Transverse colon (tissue), 4 donors: ENCODE data around the gene PIAS4. TPM values are rescaled to one million over a fixed set of nuclear protein-coding genes. Genes with fewer than 3 reads are reported as not detected.

Experiments
- DNase-seq: peaks from one replicate; pipeline ENCODE4 v3.0.0-alpha.2; 2019
- H3K27ac ChIP-seq, 4 donors: fragments of 200-600 bp; sonication (generic); 2 replicates each; pipeline ENCODE4 v1.5.1; 2016 to 2018; ENCODE audit warnings: inconsistent platforms in 4 of 4
- H3K27me3 ChIP-seq: fragments of 200-600 bp; sonication (generic); 2 replicates; pipeline ENCODE4 v1.5.1; 2017; ENCODE audit warnings: inconsistent platforms
- H3K36me3 ChIP-seq, 4 donors: fragments of 200-600 bp; sonication (generic); 2 replicates each; pipeline ENCODE4 v1.5.1; 2017 to 2019; ENCODE audit warnings: inconsistent platforms in 4 of 4
- H3K4me1 ChIP-seq, 4 donors: fragments of 200-600 bp; sonication (generic); 2 replicates each; pipeline ENCODE4 v1.5.1; 2017 to 2020; ENCODE audit warnings: inconsistent platforms in 4 of 4
- H3K4me3 ChIP-seq, 4 donors: fragments of 200-600 bp; sonication (generic); 1 replicate in 1 of 4; 2 replicates in 3 of 4; pipeline versions ENCODE4 v1.5.1 to v1.6.1; 2017 to 2019; ENCODE audit warnings: inconsistent platforms in 4 of 4
- H3K9me3 ChIP-seq, 2 donors: fragments of 200-600 bp; sonication (generic); 2 replicates each; pipeline ENCODE4 v1.5.1; 2017 to 2019; ENCODE audit warnings: inconsistent platforms in 2 of 2
- CTCF ChIP-seq, 5 experiments: fragments of 200-600 bp in 3 of 5; fragments of 450-650 bp in 2 of 5; sonication (generic) in 3 of 5; IDR thresholded peaks; 1 replicate in 2 of 5; 2 replicates in 3 of 5; pipeline ENCODE4 v1.5.1; 2016 to 2017; ENCODE audit warnings: antibody characterized with exemption in 5 of 5, inconsistent platforms in 3 of 5, mild to moderate bottlenecking in 2 of 5, moderate library complexity in 1 of 5
- EP300 ChIP-seq: sonication (generic); formaldehyde crosslinking; IDR thresholded peaks from one replicate; pipeline ENCODE4 v1.6.1; 2017; ENCODE audit warnings: antibody characterized with exemption, low read depth
- POLR2A ChIP-seq: fragments of 450-650 bp; IDR thresholded peaks from one replicate; pipeline ENCODE4 v1.6.1; 2016; ENCODE audit warnings: antibody characterized with exemption, mild to moderate bottlenecking, moderate library complexity
- POLR2AphosphoS5 ChIP-seq, 3 donors: sonication (generic); formaldehyde crosslinking; IDR thresholded peaks; one replicate each; pipeline ENCODE4 v1.6.1; 2016; ENCODE audit warnings: antibody characterized with exemption in 3 of 3
- WGBS, 2 donors: methylation state at CpG; one replicate each; pipeline ENCODE4 v1.1.5; 2018; ENCODE audit warnings: low coverage in 1 of 2; 5-methylcytosine and 5-hydroxymethylcytosine counted together
- in situ Hi-C, 4 donors: fragments of 200-750 bp; cut with MboI; loops; one replicate each; pipeline versions ENCODE4 v1.15.0 to v1.15.1; 2017; ENCODE audit warnings: low sequenced_read_pairs in 3 of 4, low pct_ligation_motif_present in 1 of 4, low pct_unique_long_range_greater_than_20kb in 1 of 4
- intact Hi-C: fragments of 100-400 bp; cut with DNase I; formaldehyde crosslinking; loops from one replicate; pipeline ENCODE4 v1.15.1; 2023; ENCODE audit warnings: low total_unique reads
- total RNA-seq, 4 donors: library from RNA; depleted of rRNA; stranded (reverse); fragments of >200 nt; gene quantifications; one replicate each; pipeline ENCODE4 v1.1.0, GENCODE V29; 2016

Gene PIAS4
- 100 to 1,000 TPM in 1 of 4 donors, 10 to 100 TPM in 3; 15.5 to 110 (median 23.0) TPM for total RNA-seq

GRCh38 chr19:4007021-4007835, at the start of gene PIAS4:
TSS of gene PIAS4 (plus strand) at chr19:4007736. CDS start at chr19:4007761, 25 bp downstream.
- WGBS, 2 donors, result 0 to 1% methylated on average over 1 to 68 of the region's 91 CpGs
- intact Hi-C loops, result no loop called here

GRCh38 chr19:3958836-3959765, 48.4 kb upstream of the PIAS4 start:
- TF ChIP-seq POLR2A (no peak), POLR2AphosphoS5 (IDR thresholded peaks at IDR 0.05) (no peak), EP300 (no peak), CTCF (IDR thresholded peaks at IDR 0.05) (no peak)
- H3K4me1 ChIP-seq, result no peaks in the 10 kb centered on the region
- in situ Hi-C loops (no loop called here), intact Hi-C loops (no loop called here)
- DNase-seq, result no peak
- no peak overlapping the region for H3K4me3 ChIP-seq
- no peak overlapping the region for H3K27ac ChIP-seq
- H3K36me3 ChIP-seq, result peaks cover 0 to 58% (median 32%) of the 10 kb centered on the region in 4 donors
- no peaks in the 10 kb centered on the region for H3K27me3 ChIP-seq
- no peaks in the 10 kb centered on the region for H3K9me3 ChIP-seq
- 97% methylated on average over 84 of the region's 86 CpGs; no CpG with 5 or more reads in 1 of the 2 donors for WGBS, 2 donors

More at GRCh38 chr19:4007021-4007835, at the start of gene PIAS4:
- Histone ChIP-seq H3K36me3 (no peaks in the 10 kb centered on the region), H3K27me3 (no peaks in the 10 kb centered on the region), H3K9me3 (no peaks in the 10 kb centered on the region), H3K4me1 (peaks cover 36 to 45% (median 40%) of the 10 kb centered on the region in 4 donors), H3K27ac (peak within 1 kb of the TSS; percentile 90 to 93 (median 91)), H3K4me3 (peak within 1 kb of the TSS; percentile 88 to 98 (median 92))
- TF ChIP-seq POLR2AphosphoS5 (IDR thresholded peaks at IDR 0.05), result peak; percentile 3 to 84 (median 58)
- TF ChIP-seq CTCF (IDR thresholded peaks at IDR 0.05), result no peak
- peak; percentile 56 for TF ChIP-seq POLR2A
- no peak for TF ChIP-seq EP300
- DNase-seq, result peak; percentile 96
- in situ Hi-C loops, result no loop called here

GRCh38 chr19:3959766-3960131, 47.8 kb upstream of the PIAS4 start:
- 93% methylated on average over 15 of the region's 15 CpGs; no CpG with 5 or more reads in 1 of the 2 donors for WGBS, 2 donors
- Histone ChIP-seq H3K27me3 (no peaks in the 10 kb centered on the region), H3K36me3 (peaks cover 0 to 61% (median 33%) of the 10 kb centered on the region in 4 donors), H3K27ac (no peak overlapping the region), H3K4me3 (no peak overlapping the region), H3K4me1 (no peaks in the 10 kb centered on the region), H3K9me3 (no peaks in the 10 kb centered on the region)
- DNase-seq, result no peak
- intact Hi-C loops (no loop called here), in situ Hi-C loops (no loop called here)
- TF ChIP-seq POLR2A (no peak), EP300 (no peak), POLR2AphosphoS5 (IDR thresholded peaks at IDR 0.05) (no peak), CTCF (IDR thresholded peaks at IDR 0.05) (no peak)

GRCh38 chr19:3961007-3961406, 46.5 kb upstream of the PIAS4 start:
- Histone ChIP-seq H3K9me3 (no peaks in the 10 kb centered on the region), H3K4me1 (peaks cover 6 to 9% (median 8%) of the 10 kb centered on the region in 4 donors), H3K27me3 (no peaks in the 10 kb centered on the region), H3K4me3 (no peak overlapping the region), H3K36me3 (peaks cover 0 to 65% (median 33%) of the 10 kb centered on the region in 4 donors), H3K27ac (no peak overlapping the region)
- DNase-seq, result no peak
- TF ChIP-seq POLR2A (no peak), EP300 (no peak), CTCF (IDR thresholded peaks at IDR 0.05) (no peak), POLR2AphosphoS5 (IDR thresholded peaks at IDR 0.05) (no peak)
- WGBS, 2 donors, result 95% methylated on average over 24 of the region's 24 CpGs; no CpG with 5 or more reads in 1 of the 2 donors
- in situ Hi-C loops, result no loop called here
- intact Hi-C loops, result no loop called here
